GM21381 (cell line): Measurements from ENCODE around the gene LRRC66.

ENCODE experiments used
- ATAC-seq: cut with Tn5 transposase; IDR thresholded peaks from one replicate; pipeline ENCODE4 v1.9.1; 2021; ENCODE audit warnings: mild to moderate bottlenecking, moderate library complexity; ENCODE audit not compliant: unreplicated experiment

Gene LRRC66

GRCh38 chr4:52015366-52015765, 4.8 kb downstream of the LRRC66 start:
- no peak for ATAC-seq

DNA sequence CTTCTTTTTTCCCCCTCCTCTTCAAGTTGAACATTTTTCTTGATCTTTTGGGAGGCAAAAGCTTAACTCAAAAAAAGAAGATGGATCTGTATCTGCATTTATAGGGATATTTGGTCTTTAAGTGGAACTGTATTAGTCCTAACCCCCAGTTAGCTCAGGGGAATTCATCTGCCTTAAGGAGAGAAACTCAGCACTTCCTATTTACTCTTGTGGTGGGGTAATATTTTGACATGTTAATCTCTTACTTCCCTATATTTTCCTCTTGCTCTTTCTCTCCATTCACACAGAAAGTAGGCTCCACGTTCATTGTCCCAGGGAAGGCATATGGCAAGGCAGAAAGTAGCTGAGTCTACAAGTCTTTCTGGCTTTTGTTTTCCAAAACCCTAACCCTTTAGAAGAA, 5.3 kb downstream of the LRRC66 start:
- ATAC-seq: no peak

DNA sequence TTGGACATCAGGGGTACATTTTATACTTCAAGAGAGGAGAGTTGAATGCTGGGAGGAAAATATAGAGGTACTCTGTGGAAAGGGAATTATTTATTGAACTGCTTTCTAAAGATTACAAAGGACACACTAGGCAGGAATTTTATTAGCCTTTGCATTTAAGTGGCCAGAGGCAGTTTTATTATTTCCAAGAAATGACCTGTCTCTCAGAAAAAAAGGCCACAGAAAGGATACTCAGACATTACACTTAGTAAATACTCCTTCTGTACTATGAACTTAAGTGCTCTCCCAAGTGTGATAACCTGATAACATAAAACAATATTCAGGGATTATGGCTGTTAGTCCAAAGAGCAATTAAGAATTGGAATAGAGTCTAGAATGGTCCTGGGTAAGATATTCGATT, 7.5 kb downstream of the LRRC66 start:
- ATAC-seq: no peak

DNA sequence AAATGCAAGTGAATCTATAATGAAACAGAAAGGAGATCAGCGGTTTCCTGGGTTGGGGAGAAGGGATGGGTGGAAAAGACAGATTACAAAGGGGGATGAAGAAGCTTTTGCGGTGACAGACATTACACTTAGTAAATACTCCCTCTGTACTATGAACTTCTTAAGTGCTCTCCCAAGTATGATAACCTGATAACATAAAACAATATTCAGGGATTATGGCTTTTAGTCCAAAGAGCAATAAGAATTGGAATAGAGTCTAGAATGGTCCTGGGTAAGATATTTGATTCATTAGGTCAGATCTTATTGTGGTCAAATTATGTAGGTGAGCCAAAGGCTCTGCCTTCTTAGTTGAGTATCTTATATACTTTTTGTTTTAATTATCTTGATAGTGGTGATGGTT, 9.2 kb downstream of the LRRC66 start:
- ATAC-seq: no peak

DNA sequence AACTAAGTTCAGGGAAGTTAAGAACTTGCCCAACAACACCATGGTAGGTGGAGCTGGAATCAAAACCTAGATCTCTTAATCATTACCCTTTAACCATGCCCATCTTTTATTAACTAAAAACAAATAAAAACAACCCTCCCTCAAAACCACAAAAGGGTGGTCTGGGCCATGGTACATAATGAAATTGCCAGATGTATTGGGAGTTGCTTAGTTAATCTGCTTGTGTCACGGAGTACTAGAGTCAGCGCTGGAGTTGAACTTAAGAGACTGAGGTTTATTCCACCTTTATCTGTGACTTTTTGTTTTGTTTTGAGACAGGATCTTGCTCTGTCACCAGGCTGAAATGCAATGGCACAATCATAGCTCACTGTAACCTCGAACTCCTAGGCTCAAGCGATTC, 13.3 kb downstream of the LRRC66 start:
- no peak for ATAC-seq

DNA sequence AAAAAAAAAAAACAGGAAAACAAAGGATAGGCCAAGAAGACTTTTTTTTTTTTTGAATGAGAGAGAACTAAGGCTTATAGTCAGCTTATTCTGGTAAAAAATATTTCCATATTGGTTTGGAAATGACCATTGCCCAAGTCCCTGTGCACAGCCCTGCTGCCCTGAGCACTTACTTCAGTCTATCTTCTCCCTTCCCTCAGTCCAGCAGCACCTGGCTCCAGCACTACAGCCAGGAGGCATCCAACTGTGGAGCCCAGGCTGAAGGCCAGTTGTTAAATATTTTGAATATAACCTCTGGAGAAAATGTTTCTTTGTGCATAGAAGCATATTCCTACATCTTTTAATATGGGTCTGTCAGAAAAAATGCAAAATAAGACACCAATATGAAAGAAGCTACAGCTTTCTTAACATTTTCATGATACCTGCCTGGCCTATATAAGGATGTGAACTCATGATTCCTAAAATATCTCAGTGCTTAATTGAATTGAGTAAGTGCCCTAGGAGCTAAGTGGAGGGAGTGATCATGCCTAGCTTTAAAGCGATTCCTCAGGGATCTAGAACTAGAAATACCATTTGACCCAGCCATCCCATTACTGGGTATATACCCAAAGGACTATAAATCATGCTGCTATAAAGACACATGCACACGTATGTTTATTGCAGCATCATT, 14.4 kb downstream of the LRRC66 start:
- no peak for ATAC-seq

- ATAC-seq: no peak
These were observed 15.7 kb downstream of the LRRC66 start for GRCh38 chr4:52004414-52004813.

GRCh38 chr4:52001616-52002015, 18.5 kb downstream of the LRRC66 start:
- no peak for ATAC-seq

DNA sequence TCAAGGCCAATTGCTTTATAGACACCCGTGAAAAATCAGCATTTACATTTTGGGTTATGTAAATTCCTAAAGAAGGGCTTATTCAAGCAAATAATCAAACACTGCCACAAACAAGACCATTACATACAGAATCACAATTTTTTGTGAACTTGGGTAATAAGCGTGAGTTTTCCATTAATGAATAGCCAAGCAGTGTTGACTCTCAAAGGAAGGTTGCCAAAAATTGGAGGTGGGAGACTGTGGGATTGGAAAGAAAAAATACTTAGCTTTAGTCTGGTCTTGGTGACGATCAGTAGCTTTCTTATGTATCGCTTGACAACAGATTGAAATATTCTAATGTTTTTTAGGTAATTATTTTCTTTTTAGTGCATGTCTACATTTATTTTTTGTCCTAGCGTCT, 20.9 kb downstream of the LRRC66 start:
- no peak for ATAC-seq

DNA sequence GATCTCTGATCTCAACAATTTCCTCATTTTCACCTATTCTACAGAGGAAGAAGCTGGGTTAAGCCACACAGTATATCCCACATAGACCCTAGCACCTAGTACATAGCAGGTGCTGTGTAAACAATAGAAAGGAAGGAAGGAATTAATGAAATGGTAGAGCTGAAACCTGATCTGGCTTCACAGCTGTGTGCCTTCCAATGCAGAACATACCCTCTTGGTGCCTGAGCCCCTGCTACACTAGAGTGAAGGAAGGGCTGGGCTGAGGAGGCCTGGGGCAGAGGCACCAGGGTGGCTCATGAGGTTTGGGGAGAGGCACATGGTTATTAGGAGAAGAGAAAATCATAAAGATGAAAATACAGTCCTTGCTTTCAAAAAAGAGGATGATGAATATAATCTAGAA, 21.3 kb downstream of the LRRC66 start:
- no peak for ATAC-seq

- no peak for ATAC-seq
These were observed 22.5 kb downstream of the LRRC66 start for GRCh38 chr4:51997647-51998046.

GRCh38 chr4:51995647-51996220, 24.4 kb downstream of the LRRC66 start:
- no peak for ATAC-seq

DNA sequence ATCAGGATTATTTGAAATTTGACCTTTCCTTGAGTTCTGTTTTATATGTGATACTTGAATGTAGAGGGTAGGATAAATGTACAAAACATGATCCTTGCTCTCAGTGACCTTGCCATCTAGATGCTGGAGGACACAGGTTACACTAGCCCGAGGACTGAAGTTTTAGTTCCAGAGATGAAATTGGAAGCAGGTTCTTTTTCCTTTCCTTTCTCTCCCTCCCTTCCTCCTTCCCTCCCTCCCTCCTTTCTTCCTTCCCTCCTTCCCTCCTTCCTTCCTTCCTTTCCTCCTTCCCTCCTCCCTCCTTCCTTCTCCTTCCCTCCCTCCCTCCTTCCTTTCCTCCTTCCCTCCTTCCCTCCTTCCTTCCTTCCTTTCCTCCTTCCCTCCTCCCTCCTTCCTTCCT, 54.3 kb downstream of the LRRC66 start:
- no peak for ATAC-seq

DNA sequence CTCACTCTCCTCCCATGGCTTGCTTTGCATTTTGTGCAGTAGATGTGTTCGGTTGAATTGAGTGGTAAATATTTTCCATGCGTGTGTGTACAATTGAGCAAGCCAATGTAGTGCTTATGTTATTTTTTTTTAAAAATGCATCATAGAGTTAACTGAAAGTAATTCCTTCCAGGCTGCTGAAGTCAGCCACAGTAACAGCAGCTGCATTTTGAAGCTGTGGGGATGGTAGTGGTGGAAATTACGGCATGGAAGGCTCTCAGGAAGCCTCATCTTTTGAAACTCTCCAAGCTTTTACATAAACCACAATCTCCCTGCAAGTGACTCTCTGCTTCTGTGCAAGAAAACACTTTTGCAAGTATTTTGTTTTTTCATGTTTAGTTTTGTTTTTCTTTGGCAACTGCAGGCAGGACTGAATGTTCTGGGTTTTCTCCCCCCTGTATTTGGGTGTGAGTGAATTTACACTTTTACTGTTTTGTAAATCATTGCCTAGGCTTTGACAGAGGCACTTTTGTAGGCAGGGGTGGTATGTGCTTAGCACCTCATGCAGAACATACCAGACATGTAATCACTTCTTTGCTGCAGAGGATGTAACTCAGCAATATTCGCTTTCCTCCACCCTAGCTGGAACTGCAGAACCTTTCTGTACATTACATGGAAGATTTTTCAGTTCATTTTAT, 56.2 kb downstream of the LRRC66 start:
- ATAC-seq: no peak

DNA sequence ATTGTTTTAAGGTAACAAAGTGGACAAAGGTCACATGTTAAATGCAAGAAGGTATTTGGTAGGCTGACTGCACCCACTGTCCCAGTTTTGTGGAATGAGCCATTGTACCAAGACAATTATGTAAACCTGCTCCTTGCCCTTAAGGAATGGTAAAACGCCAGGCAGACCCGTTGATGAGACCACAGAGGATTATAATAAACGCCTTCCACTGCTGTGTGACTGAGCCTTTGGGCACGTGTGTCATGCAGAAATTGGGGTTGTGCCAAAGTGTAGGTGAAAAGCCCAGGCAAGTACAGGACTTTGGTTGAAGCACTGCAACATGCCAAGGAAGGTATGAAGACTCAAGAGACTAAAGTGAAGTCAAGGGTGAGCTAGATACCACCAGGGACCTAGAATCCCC, 59.7 kb downstream of the LRRC66 start:
- no peak for ATAC-seq

- ATAC-seq: no peak
These were observed 61.8 kb downstream of the LRRC66 start for GRCh38 chr4:51958199-51958968.
